GM10248 (cell line): ENCODE measurements around the gene MATN4.

Source experiments
- CTCF ChIA-PET: fragments of 300-600 bp; sonication (Branson Sonifier 250); formaldehyde crosslinking; extraction: SDS; loops from one replicate; lab custom pipeline; 2021; ENCODE audit warnings: antibody characterized with exemption; lab: Yijun Ruan, JAX
- POLR2A ChIA-PET: fragments of 350-650 bp; sonication (Branson Sonifier 250); formaldehyde crosslinking; extraction: SDS; loops from one replicate; lab custom pipeline; 2020; ENCODE audit warnings: antibody characterized with exemption; lab: Yijun Ruan, JAX
- DNase-seq: peaks from one replicate; pipeline ENCODE4 v3.0.0; 2012; ENCODE audit errors: extremely low spot score
- CTCF ChIP-seq: IDR thresholded peaks from 2 replicates; pipeline ENCODE4 v1.5.1; 2012; ENCODE audit warnings: mild to moderate bottlenecking, low read depth; ENCODE audit errors: extremely low read depth, missing control alignments, control extremely low read depth

The MATN4 gene

GRCh38 chr20:45337367-45338120 lies 29.4 kb upstream of the MATN4 start:
- ChIA-PET CTCF (interaction anchor here (0.8 to 2.0 kb wide), 5 partner anchors 9 to 99 kb away, joined by 3 to 6 read pairs (median 4); no protein-coding TSS in a partner anchor), POLR2A (no interaction called here)
- no peak for DNase-seq
- no peak for TF ChIP-seq CTCF

- TF ChIP-seq CTCF = no peak
- ChIA-PET POLR2A (no interaction called here), CTCF (interaction anchor here (0.8 to 2.0 kb wide), 7 partner anchors 10 to 100 kb away, joined by 3 to 6 read pairs (median 4); no protein-coding TSS in a partner anchor)
- DNase-seq = no peak
Observed at GRCh38 chr20:45336530-45337366, 28.6 kb upstream of the MATN4 start.

- DNase-seq = no peak
- no peak for TF ChIP-seq CTCF
- POLR2A ChIA-PET = no interaction called here
- CTCF ChIA-PET = no interaction called here
Observed at GRCh38 chr20:45330476-45330875, 22.4 kb upstream of the MATN4 start.

GRCh38 chr20:45329497-45330319 lies 21.6 kb upstream of the MATN4 start:
- POLR2A ChIA-PET = no interaction called here
- no peak for TF ChIP-seq CTCF
- CTCF ChIA-PET = interaction anchor here (1.1 to 1.4 kb wide), 2 partner anchors 11 to 441 kb away, joined by 3 read pairs; no protein-coding TSS in a partner anchor
- no peak for DNase-seq

GRCh38 chr20:45328451-45328850 lies 20.4 kb upstream of the MATN4 start:
- no peak for TF ChIP-seq CTCF
- POLR2A ChIA-PET = no interaction called here
- CTCF ChIA-PET = interaction anchor here (1.1 kb wide), 1 partner anchor 9 kb away, joined by 3 read pairs; no protein-coding TSS in a partner anchor
- no peak for DNase-seq
